Activated CD4-positive, alpha-beta T cell treated with anti-CD3 and anti-CD28 coated beads, Interleukin-2, amount 10 ng/mL, durations not matched to agents 7 days and 5 days (primary cell): ENCODE measurements around the gene ADORA2A. TPM values are rescaled to one million over a fixed set of nuclear protein-coding genes. Genes with fewer than 3 reads are reported as not detected.

Experiments
- CTCF ChIA-PET: fragments of 350-600 bp; sonication (Branson Sonifier 250); formaldehyde crosslinking; loops from one replicate; lab custom pipeline; 2021; ENCODE audit warnings: antibody characterized with exemption; lab: Charles Lee
- POLR2A ChIA-PET: fragments of 350-600 bp; sonication (Branson Sonifier 250); formaldehyde crosslinking; loops from one replicate; lab custom pipeline; 2021; ENCODE audit warnings: antibody characterized with exemption; lab: Charles Lee
- DNase-seq: peaks from one replicate; pipeline ENCODE4 v3.0.0-alpha.2; 2020
- H3K27ac Mint-ChIP-seq: one replicate; pipeline ENCODE4 v1.8.0; 2021; ENCODE audit warnings: mild to moderate bottlenecking, moderate library complexity, mixed read lengths
- H3K27me3 Mint-ChIP-seq: one replicate; pipeline ENCODE4 v1.8.0; 2021; ENCODE audit warnings: mixed read lengths
- H3K36me3 Mint-ChIP-seq: one replicate; pipeline ENCODE4 v1.8.0; 2021; ENCODE audit warnings: low read depth, mixed read lengths
- H3K4me1 Mint-ChIP-seq: one replicate; pipeline ENCODE4 v1.8.0; 2021; ENCODE audit warnings: mixed read lengths
- H3K4me3 Mint-ChIP-seq: one replicate; pipeline ENCODE4 v1.8.0; 2021; ENCODE audit warnings: mild to moderate bottlenecking, moderate library complexity, mixed read lengths
- H3K9me3 Mint-ChIP-seq: one replicate; pipeline ENCODE4 v1.8.0; 2021; ENCODE audit warnings: mixed read lengths
- total RNA-seq, 2 experiments: library from RNA; stranded (reverse); gene quantifications; one replicate each; pipeline ENCODE4 v1.2.3, GENCODE V29; 2021

The ADORA2A gene
- 10 to 100 TPM; 25.3 to 29.0 TPM for total RNA-seq

DNA sequence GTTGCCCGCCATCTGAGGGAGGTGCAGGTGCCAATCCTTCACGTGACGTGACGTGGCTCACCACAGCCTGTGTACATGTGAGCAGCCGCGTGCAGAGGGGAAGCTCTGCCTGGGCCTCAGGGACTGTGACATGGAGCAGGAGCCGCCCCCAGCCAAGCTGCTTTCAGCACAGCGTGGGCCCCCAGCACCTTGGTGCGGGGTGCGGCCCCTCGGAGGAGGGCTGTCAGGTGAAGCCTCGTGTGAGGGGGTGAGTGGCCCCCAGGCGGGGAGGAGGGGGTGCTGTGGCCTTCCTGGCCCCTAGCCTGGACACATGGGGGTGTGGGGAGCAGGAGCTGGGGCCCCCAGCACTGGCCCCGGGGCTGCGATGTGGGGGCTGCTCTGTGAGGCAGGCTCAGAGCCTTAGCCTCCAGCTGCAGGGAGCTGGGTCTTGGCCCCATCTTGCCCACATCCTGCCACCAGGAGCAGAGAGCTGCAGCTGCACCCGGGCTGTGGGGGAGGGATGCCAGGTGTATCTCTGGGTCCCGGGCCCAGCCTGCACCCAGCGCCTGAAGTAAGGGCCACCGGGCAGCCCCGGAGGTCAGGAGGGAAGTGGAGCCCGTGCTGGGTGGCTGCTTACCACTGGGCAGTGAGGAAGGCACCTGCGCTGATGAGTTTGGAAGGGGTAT lies at the start of gene ADORA2A:
TSS of gene ADORA2A (plus strand) at position 100 of the 665 bp plus-strand sequence. CDS start 5,806 bp downstream, outside the sequence.
- Mint-ChIP-seq H3K4me3 (peak within 1 kb of the TSS; percentile 86), H3K36me3 (peaks cover 16% of the 10 kb centered on the region), H3K27ac (peak within 1 kb of the TSS; percentile 97), H3K9me3 (no peaks in the 10 kb centered on the region), H3K4me1 (peaks cover 70% of the 10 kb centered on the region), H3K27me3 (peaks cover 5% of the 10 kb centered on the region)
- DNase-seq, result peak; percentile 90
- ChIA-PET CTCF (interaction anchor here (0.7 to 1.4 kb wide), 4 partner anchors 10 to 359 kb away, joined by 3 to 5 read pairs (median 4); no protein-coding TSS in a partner anchor), POLR2A (no interaction called here)

DNA sequence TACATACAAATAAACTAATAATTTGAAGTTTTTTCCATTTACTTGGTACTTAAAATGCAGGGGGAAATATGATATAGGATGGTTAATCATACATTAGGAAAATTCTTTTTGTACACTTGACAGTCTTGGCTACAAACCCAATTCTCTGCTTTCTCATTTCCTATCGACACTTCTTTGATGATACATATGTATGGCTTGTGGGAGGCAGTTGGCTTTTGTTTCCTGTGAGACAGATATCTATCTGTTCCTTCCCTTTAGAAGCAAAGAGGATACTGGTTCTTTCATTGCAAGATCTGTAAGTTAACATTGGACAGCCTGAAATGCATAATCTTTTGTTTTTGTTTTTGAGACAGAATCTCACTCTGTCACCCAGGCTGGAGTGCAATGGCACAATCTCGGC lies 47.9 kb upstream of the ADORA2A start:
- Mint-ChIP-seq H3K4me3 (peak overlapping the region; percentile 16), H3K4me1 (peaks cover 34% of the 10 kb centered on the region), H3K36me3 (peaks cover 45% of the 10 kb centered on the region), H3K27me3 (no peaks in the 10 kb centered on the region), H3K27ac (peak overlapping the region; percentile 89), H3K9me3 (peaks cover 5% of the 10 kb centered on the region)
- POLR2A ChIA-PET, result no interaction called here
- CTCF ChIA-PET, result no interaction called here
- peak; percentile 38 for DNase-seq

DNA sequence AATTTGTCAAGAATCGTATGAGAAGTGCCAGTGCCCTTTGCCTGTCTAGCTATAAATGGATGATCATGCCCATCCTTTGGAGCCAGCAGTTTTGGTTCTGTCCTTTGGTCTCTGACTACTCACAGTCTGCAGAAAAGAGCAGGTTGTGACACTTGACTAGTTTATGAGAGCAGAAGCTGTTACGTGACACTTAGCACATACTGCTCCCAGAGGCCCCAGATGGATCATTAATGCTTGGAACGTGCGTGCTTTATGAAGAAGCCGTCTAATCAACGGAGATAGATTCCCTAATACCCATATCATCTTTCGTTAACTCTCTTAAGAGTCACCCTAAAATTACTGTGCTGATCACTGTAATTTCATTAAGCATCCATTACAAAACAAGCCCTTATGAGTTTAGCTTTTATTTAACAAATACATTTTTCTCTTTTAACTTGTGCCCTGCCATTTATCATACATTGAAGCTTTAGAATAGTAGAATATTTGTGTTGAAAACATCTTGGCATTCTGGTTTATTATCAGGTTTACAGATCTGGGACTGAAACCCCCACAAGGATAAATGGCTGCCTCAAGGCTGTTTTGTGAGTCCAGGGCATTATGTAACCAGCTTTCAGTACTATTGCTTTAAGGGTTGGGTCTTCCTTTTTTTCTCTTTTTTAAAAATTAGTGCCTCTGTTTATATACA lies 47.0 kb upstream of the ADORA2A start:
- H3K4me3 Mint-ChIP-seq, result no peak overlapping the region
- H3K36me3 Mint-ChIP-seq, result peaks cover 37% of the 10 kb centered on the region
- H3K27me3 Mint-ChIP-seq, result no peaks in the 10 kb centered on the region
- DNase-seq, result no peak
- no peaks in the 10 kb centered on the region for H3K9me3 Mint-ChIP-seq
- H3K4me1 Mint-ChIP-seq, result peaks cover 34% of the 10 kb centered on the region
- CTCF ChIA-PET, result no interaction called here
- POLR2A ChIA-PET, result no interaction called here
- H3K27ac Mint-ChIP-seq, result peak overlapping the region; percentile 89

DNA sequence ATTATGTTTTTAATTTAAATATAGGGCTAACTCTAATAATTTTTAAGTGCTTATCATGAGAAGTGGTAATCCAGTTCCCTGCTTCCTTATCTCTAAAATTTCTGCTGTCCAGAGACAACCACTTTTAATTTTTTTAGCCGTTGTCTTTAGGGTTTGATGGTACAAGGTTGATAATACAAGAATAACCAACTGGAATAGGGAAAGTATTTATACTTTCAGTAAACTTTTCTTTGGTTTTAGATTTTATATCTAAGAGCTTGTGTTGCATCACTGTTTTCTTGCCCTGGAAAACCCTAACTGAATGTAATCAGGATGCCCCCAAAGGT lies 46.5 kb upstream of the ADORA2A start:
- peaks cover 33% of the 10 kb centered on the region for H3K4me1 Mint-ChIP-seq
- no peak overlapping the region for H3K4me3 Mint-ChIP-seq
- no peaks in the 10 kb centered on the region for H3K9me3 Mint-ChIP-seq
- DNase-seq, result no peak
- POLR2A ChIA-PET, result no interaction called here
- H3K27me3 Mint-ChIP-seq, result no peaks in the 10 kb centered on the region
- no peak overlapping the region for H3K27ac Mint-ChIP-seq
- peaks cover 34% of the 10 kb centered on the region for H3K36me3 Mint-ChIP-seq
- CTCF ChIA-PET, result no interaction called here

DNA sequence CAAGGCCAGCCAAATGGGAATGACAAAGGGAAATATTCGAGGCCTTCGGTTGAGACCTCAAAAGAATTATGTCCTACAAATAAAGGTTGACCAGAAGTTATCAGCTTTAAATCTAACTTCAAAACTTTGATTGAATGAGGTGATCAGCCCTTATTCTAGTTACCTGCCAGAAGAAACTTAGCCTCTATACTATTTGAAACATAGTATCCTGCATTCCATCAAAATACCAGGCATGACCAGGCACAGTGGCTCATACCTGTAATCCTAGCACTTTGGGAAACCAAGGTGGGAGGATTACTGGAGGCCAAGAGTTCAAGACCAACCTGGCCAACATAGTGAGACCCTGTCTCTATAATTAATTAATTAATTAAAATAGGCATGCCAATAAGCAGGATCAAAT lies 44.3 kb upstream of the ADORA2A start:
- POLR2A ChIA-PET, result interaction anchor here (1.0 kb wide), 1 partner anchor 8 kb away, joined by 3 read pairs; no protein-coding TSS in a partner anchor
- Mint-ChIP-seq H3K27ac (no peak overlapping the region), H3K36me3 (peaks cover 21% of the 10 kb centered on the region), H3K4me1 (peaks cover 23% of the 10 kb centered on the region), H3K27me3 (no peaks in the 10 kb centered on the region), H3K4me3 (no peak overlapping the region), H3K9me3 (no peaks in the 10 kb centered on the region)
- DNase-seq, result no peak
- CTCF ChIA-PET, result no interaction called here

DNA sequence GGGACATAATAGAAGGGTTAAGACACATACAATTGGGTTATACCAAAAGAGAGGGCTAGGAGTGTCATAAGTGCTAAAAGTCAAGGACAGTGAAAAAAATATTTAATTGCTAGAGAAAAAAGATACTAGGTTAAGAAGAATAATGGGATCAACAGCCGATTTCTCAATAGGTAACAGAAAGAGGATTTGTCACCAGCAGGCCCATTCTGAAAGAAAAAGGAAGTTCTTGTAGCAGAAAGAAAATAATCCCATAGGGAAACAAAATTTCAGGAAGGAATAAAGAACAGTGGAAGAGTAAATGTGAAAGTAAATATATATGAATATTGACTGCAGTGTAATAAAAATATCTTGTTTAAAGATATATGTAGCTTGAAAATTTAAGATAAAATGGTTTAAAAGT lies 43.3 kb upstream of the ADORA2A start:
- peaks cover 18% of the 10 kb centered on the region for H3K4me1 Mint-ChIP-seq
- H3K27ac Mint-ChIP-seq, result no peak overlapping the region
- ChIA-PET CTCF (no interaction called here), POLR2A (no interaction called here)
- peaks cover 18% of the 10 kb centered on the region for H3K36me3 Mint-ChIP-seq
- H3K9me3 Mint-ChIP-seq, result no peaks in the 10 kb centered on the region
- no peak overlapping the region for H3K4me3 Mint-ChIP-seq
- DNase-seq, result no peak
- H3K27me3 Mint-ChIP-seq, result no peaks in the 10 kb centered on the region

DNA sequence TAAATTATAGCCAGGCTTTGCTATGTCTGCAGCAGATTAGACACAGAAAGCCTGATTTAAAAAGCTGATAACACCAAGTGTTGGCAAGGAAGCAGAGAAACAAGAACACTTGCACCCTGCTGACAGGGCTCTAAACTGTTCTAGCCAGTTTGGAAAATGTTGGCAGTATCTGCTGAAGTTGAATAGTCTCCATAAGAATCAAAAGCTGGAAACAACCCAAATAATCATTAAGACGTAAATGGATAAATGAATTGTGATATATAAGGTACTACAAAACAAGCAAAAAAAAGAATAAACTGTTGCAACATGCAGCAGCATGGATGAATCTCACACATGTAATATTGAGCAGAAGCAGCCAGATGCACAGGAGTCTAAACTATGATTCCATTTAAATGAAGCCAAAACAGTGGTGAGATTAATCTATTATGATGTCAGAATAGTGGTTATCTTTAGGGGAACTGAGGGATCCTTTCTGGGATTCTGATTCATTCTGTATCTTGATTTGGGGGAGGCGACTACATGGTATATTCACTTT lies 40.4 kb upstream of the ADORA2A start:
- CTCF ChIA-PET, result interaction anchor here (0.7 kb wide), 1 partner anchor 311 kb away, joined by 3 read pairs; no protein-coding TSS in a partner anchor
- no peak for DNase-seq
- H3K4me1 Mint-ChIP-seq, result peaks cover 20% of the 10 kb centered on the region
- POLR2A ChIA-PET, result no interaction called here
- H3K4me3 Mint-ChIP-seq, result no peak overlapping the region
- no peaks in the 10 kb centered on the region for H3K27me3 Mint-ChIP-seq
- peaks cover 12% of the 10 kb centered on the region for H3K36me3 Mint-ChIP-seq
- no peaks in the 10 kb centered on the region for H3K9me3 Mint-ChIP-seq
- H3K27ac Mint-ChIP-seq, result no peak overlapping the region

DNA sequence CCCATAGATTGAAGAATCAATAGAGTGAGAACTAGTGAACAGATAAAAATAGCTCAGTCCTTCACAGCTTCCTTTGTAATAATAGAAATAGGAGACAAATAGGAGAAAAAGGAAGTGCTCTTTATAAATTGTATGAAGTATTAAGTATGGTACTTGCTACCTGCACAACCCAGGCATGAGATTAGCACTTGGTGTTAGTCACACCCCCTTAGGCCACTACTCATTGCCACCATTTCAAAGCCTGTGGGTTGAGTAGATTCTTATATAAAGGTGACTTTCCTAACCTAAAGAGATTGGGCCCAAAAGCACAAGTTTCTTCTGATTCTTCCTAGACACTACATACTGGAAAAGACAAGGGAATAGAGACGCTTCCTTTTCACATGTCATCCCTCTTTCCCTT lies 37.7 kb upstream of the ADORA2A start:
- no peak overlapping the region for H3K4me3 Mint-ChIP-seq
- peaks cover 28% of the 10 kb centered on the region for H3K4me1 Mint-ChIP-seq
- ChIA-PET CTCF (interaction anchor here (3.1 kb wide), 1 partner anchor 10 kb away, joined by 8 read pairs; no protein-coding TSS in a partner anchor), POLR2A (no interaction called here)
- no peak for DNase-seq
- no peak overlapping the region for H3K27ac Mint-ChIP-seq
- peaks cover 15% of the 10 kb centered on the region for H3K36me3 Mint-ChIP-seq
- no peaks in the 10 kb centered on the region for H3K9me3 Mint-ChIP-seq
- no peaks in the 10 kb centered on the region for H3K27me3 Mint-ChIP-seq

DNA sequence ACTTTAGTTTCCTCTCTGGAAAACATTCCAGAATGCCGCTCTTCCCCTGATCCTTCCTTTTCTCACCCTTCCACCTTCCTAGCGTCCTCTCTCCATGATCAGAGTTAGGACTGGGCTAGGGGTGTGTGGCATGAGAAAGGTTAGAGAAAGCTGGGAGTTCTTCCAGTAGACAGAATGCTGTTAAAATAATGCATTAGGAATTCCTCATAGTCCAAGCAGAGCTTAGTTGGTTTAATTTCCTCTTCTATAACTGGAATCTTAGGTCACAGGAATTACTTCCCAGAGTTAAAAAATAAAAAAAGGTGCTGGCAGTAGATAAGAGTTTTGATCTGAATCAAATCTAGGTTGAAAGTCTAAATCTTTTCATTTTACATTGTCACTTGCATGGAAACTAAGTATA lies 37.2 kb upstream of the ADORA2A start:
- Mint-ChIP-seq H3K27me3 (no peaks in the 10 kb centered on the region), H3K36me3 (peaks cover 16% of the 10 kb centered on the region), H3K9me3 (no peaks in the 10 kb centered on the region), H3K4me3 (no peak overlapping the region), H3K4me1 (peaks cover 28% of the 10 kb centered on the region), H3K27ac (no peak overlapping the region)
- CTCF ChIA-PET, result interaction anchor here (3.1 kb wide), 1 partner anchor 9 kb away, joined by 8 read pairs; no protein-coding TSS in a partner anchor
- POLR2A ChIA-PET, result no interaction called here
- no peak for DNase-seq

DNA sequence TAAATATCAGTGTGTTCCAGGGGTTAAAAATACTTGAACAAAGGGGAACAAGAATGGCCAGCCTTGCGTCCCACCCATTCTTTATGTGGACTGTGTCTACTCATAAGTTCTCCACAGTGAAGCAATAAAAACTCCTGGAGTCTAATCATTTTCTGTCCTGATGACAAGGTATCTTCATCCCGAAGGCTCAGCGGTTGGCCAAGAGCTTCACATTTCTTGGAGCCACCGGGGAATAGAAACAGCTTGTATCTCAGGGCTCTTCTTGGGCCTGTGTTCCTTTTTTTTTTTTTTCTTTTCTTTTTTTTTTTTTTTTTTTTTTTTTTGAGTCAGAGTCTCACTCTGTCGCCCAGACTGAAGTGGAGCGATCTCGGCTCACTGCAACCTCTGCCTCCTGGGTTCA lies 36.8 kb upstream of the ADORA2A start:
- DNase-seq, result no peak
- POLR2A ChIA-PET, result no interaction called here
- H3K4me3 Mint-ChIP-seq, result no peak overlapping the region
- H3K4me1 Mint-ChIP-seq, result peaks cover 28% of the 10 kb centered on the region
- H3K9me3 Mint-ChIP-seq, result no peaks in the 10 kb centered on the region
- no peaks in the 10 kb centered on the region for H3K27me3 Mint-ChIP-seq
- no peak overlapping the region for H3K27ac Mint-ChIP-seq
- CTCF ChIA-PET, result interaction anchor here (1.8 to 3.1 kb wide), 2 partner anchors 9 to 28 kb away, joined by 6 to 8 read pairs; no protein-coding TSS in a partner anchor
- H3K36me3 Mint-ChIP-seq, result peaks cover 19% of the 10 kb centered on the region

DNA sequence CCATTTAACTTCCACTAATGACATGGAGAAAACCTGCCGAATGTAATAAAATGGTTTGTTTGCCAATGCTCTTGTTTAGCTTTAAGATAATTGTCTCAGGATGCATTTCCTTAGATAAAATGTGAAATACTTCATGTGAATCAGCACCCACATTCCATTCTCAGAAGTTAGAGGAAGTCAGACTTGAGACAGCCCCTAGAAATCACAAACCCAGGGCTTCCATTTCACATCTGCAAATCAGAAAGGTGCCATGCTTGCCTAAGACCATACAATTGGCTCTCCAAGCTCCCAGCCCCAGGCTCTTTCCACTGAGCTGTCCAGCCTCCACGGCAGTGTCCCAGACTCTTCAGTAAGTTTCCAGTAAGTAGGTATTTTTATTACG lies 35.6 kb upstream of the ADORA2A start:
- no peaks in the 10 kb centered on the region for H3K9me3 Mint-ChIP-seq
- POLR2A ChIA-PET, result interaction anchor here (0.7 kb wide), 1 partner anchor 9 kb away, joined by 3 read pairs; no protein-coding TSS in a partner anchor
- no peak overlapping the region for H3K27ac Mint-ChIP-seq
- CTCF ChIA-PET, result interaction anchor here (0.9 to 3.1 kb wide), 3 partner anchors 7 to 488 kb away, joined by 3 to 8 read pairs (median 6); no protein-coding TSS in a partner anchor
- DNase-seq, result no peak
- no peaks in the 10 kb centered on the region for H3K27me3 Mint-ChIP-seq
- peaks cover 30% of the 10 kb centered on the region for H3K4me1 Mint-ChIP-seq
- no peak overlapping the region for H3K4me3 Mint-ChIP-seq
- peaks cover 23% of the 10 kb centered on the region for H3K36me3 Mint-ChIP-seq

DNA sequence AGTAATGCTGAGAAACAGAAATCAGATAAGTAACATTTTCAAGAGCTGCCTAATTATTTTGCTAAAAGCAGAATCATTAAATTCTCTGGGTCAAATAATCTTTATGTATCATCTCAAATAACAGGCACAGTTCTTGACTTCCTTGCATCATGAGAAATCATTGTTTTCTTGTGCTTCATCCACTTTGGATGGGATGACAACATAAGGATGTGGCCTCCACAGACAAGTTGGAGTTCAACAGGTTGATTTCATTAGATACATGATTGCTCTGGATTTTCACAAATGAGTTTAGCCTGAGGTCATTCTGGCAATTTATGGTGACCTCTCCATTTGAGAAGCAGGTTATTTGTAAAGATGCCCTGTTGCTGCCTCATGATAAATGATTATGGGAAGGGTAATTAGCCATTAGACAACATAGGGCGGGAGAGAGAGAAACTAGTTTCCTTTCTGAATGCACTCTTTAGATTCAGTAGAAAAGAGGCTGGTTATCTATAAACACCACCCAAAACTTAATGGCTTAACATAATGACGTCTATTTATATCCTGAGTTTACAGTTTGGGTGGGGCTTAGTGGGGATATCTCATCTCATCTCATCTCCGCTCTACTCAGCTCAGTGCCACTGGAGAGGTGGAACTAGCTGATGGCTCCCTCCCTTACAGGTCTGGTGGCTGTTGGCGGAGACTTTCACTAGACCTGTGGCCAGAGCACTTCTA lies 35.0 kb upstream of the ADORA2A start:
- DNase-seq, result no peak
- Mint-ChIP-seq H3K4me3 (no peak overlapping the region), H3K4me1 (peaks cover 27% of the 10 kb centered on the region), H3K27me3 (no peaks in the 10 kb centered on the region), H3K36me3 (peaks cover 20% of the 10 kb centered on the region), H3K9me3 (no peaks in the 10 kb centered on the region), H3K27ac (no peak overlapping the region)
- POLR2A ChIA-PET, result no interaction called here
- CTCF ChIA-PET, result interaction anchor here (0.6 to 3.1 kb wide), 5 partner anchors 7 to 489 kb away, joined by 3 to 8 read pairs (median 3); no protein-coding TSS in a partner anchor
